ENCODE results near the gene IQCH. TPM values are rescaled to one million over a fixed set of nuclear protein-coding genes. Genes with fewer than 3 reads are reported as not detected.

Gene IQCH
- total RNA-seq, 1 experiment from 2014 or later, result 2.4 TPM

DNA sequence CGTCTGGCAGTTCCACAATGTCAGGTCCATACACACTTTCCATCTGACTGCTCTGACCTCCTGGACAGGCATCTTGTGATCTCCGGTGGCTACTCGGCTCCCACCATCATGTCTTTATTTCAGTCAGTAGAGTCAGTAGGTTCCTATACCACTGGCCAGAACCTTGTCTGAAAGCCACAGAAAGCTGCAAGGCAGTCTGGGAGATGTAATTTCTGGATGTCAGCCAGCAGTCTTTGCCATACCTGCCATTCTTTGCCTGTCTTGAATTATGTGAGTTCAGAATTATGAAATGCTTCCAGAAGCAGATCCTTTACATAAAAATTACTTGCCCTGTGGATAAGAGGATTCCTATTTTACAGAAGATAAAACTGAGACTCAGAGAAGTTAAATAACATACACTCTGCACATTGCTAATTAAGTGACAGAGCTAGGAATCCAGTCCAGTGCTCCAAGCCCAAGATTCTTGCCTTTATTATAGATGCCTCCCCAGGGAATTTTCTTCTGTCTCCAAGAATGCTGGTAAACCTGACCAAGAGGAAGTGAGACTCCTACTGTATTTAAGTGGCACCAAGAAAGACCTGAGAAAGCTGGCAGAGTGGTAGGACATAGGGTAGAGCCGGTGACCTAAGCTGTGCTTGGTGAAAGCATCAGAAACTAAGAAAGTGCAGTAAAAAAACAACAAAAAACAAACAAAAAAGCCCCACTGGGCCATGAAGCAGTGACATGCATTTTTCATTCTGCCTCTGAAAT is 75.6 kb downstream of the IQCH start:
- H3K9me3 Mint-ChIP-seq (ENCODE audit: unreplicated experiment), result no peaks in the 10 kb centered on the region
- peaks cover 6% of the 10 kb centered on the region; the same call in 1 of the 2 replicates for H3K9me3 ChIP-seq
- no TSS peak for BruUV-seq (replicated peaks)
- no peaks in the 10 kb centered on the region for H3K27me3 ChIP-seq (replicated peaks; ENCODE audit: control insufficient read depth, insufficient read depth, low read length)
- ChIA-PET POLR2A (no interaction called here), CTCF (no interaction called here)
- no peak for DNase-seq
- H3K4me3 Mint-ChIP-seq (ENCODE audit: unreplicated experiment), result no peak overlapping the region
- no peaks in the 10 kb centered on the region for H3K4me1 ChIP-seq
- H3K4me1 Mint-ChIP-seq (ENCODE audit: low read depth, unreplicated experiment), result no peaks in the 10 kb centered on the region
- TF ChIP-seq CTCF (IDR thresholded peaks at IDR 0.05; ENCODE audit: insufficient read depth in 1 of 2, low read depth in 1 of 2, low read length in 1 of 2, severe bottlenecking in 1 of 2, unreplicated experiment in 1 of 2), result no peak
- H3K27me3 Mint-ChIP-seq (ENCODE audit: insufficient read depth, unreplicated experiment), result peaks cover 3% of the 10 kb centered on the region
- H3K27ac Mint-ChIP-seq (ENCODE audit: unreplicated experiment), result no peak overlapping the region
- no peaks in the 10 kb centered on the region for H3K36me3 ChIP-seq (ENCODE audit: control insufficient read depth, insufficient read depth, low read length)
- H3K4me3 ChIP-seq (ENCODE audit: low read depth, low read length), result no peak overlapping the region
- no peaks in the 10 kb centered on the region for H3K36me3 Mint-ChIP-seq (ENCODE audit: insufficient read depth, unreplicated experiment)
- intact Hi-C loops (cut with micrococcal nuclease; ENCODE audit: unreplicated experiment), result no loop called here

DNA sequence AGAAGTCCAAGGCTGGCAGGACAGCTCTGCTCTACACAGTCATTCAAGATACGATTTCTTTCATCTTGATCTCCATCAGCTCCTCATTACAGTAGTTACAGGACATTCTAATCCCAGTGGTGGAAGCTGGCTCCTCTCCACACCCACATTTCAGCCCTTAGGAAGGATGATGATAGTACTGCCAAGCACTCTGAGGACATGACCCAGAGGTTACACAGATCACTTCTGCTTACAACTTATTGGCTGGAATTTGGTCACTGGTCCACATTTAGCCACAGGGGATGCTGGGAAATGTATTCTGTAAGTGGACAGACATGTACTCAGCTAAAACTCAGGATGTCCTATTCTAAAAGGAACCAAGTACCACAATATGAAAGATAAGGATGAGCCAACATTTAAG is 77.1 kb downstream of the IQCH start:
- CTCF ChIA-PET, result no interaction called here

DNA sequence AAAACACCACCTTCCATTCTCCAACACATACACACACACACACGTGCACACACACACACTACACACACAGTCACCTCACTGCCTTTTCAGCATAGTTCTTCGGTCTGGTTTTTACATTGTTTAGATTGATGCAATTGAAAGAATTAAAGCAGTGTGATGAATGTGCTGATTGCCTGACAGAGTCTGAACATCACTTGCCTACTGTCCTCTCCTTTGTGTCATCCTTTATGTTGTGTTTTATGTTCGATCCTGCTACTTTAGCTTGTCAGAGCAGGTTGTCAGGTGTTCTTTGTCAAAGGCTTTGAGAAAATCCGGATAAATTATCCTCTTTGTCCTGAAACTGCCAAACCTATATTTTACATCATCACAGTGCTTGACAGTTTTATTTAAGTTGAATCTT is 80.4 kb downstream of the IQCH start:
- no peak for DNase-seq
- intact Hi-C loops (cut with micrococcal nuclease; ENCODE audit: unreplicated experiment), result no loop called here
- ChIA-PET POLR2A (no interaction called here), CTCF (no interaction called here)
- Histone ChIP-seq H3K4me3 (ENCODE audit: low read depth, low read length) (no peak overlapping the region), H3K4me1 (no peaks in the 10 kb centered on the region), H3K9me3 (no peaks in the 10 kb centered on the region), H3K36me3 (ENCODE audit: control insufficient read depth, insufficient read depth, low read length) (no peaks in the 10 kb centered on the region), H3K27me3 (replicated peaks; ENCODE audit: control insufficient read depth, insufficient read depth, low read length) (no peaks in the 10 kb centered on the region)
- Mint-ChIP-seq H3K36me3 (ENCODE audit: insufficient read depth, unreplicated experiment) (no peaks in the 10 kb centered on the region), H3K27me3 (ENCODE audit: insufficient read depth, unreplicated experiment) (peaks cover 3% of the 10 kb centered on the region), H3K27ac (ENCODE audit: unreplicated experiment) (no peak overlapping the region), H3K4me3 (ENCODE audit: unreplicated experiment) (no peak overlapping the region), H3K9me3 (ENCODE audit: unreplicated experiment) (no peaks in the 10 kb centered on the region), H3K4me1 (ENCODE audit: low read depth, unreplicated experiment) (no peaks in the 10 kb centered on the region)
- no peak for TF ChIP-seq CTCF (IDR thresholded peaks at IDR 0.05; ENCODE audit: insufficient read depth in 1 of 2, low read depth in 1 of 2, low read length in 1 of 2, severe bottlenecking in 1 of 2, unreplicated experiment in 1 of 2)
- BruUV-seq (replicated peaks), result no TSS peak

More for the DNA sequence above, 77.1 kb downstream of the IQCH start:
- H3K4me1 Mint-ChIP-seq (ENCODE audit: low read depth, unreplicated experiment), result no peaks in the 10 kb centered on the region
- BruUV-seq (replicated peaks), result no TSS peak
- H3K27me3 Mint-ChIP-seq (ENCODE audit: insufficient read depth, unreplicated experiment), result peaks cover 3% of the 10 kb centered on the region
- TF ChIP-seq CTCF (IDR thresholded peaks at IDR 0.05; ENCODE audit: insufficient read depth in 1 of 2, low read depth in 1 of 2, low read length in 1 of 2, severe bottlenecking in 1 of 2, unreplicated experiment in 1 of 2), result no peak
- H3K4me3 Mint-ChIP-seq (ENCODE audit: unreplicated experiment), result no peak overlapping the region
- H3K9me3 Mint-ChIP-seq (ENCODE audit: unreplicated experiment), result no peaks in the 10 kb centered on the region
- peaks cover 6% of the 10 kb centered on the region; the same call in 1 of the 2 replicates for H3K9me3 ChIP-seq
- intact Hi-C loops (cut with micrococcal nuclease; ENCODE audit: unreplicated experiment), result no loop called here
- POLR2A ChIA-PET, result no interaction called here
- no peak overlapping the region for H3K27ac Mint-ChIP-seq (ENCODE audit: unreplicated experiment)
- DNase-seq, result no peak
- no peaks in the 10 kb centered on the region for H3K27me3 ChIP-seq (replicated peaks; ENCODE audit: control insufficient read depth, insufficient read depth, low read length)
- no peaks in the 10 kb centered on the region for H3K36me3 ChIP-seq (ENCODE audit: control insufficient read depth, insufficient read depth, low read length)
- no peaks in the 10 kb centered on the region for H3K36me3 Mint-ChIP-seq (ENCODE audit: insufficient read depth, unreplicated experiment)
- no peak overlapping the region for H3K4me3 ChIP-seq (ENCODE audit: low read depth, low read length)
- no peaks in the 10 kb centered on the region for H3K4me1 ChIP-seq
